Colonic mucosa (tissue), 4 donors: ENCODE results near the gene ANKRD13B. TPM values are rescaled to one million over a fixed set of nuclear protein-coding genes. Genes with fewer than 3 reads are reported as not detected.
A peak's percentile ranks its signal among the peaks of the same experiment; 100 is the strongest.

Experiments used
- DNase-seq: peaks from one replicate; pipeline ENCODE4 v3.0.0-alpha.2; 2020
- H3K27ac ChIP-seq: fragments of 200-600 bp; one replicate; pipeline ENCODE4 v1.8.0; 2021
- H3K27me3 ChIP-seq: fragments of 200-600 bp; one replicate; pipeline ENCODE4 v1.8.0; 2021
- H3K36me3 ChIP-seq: fragments of 200-600 bp; one replicate; pipeline ENCODE4 v1.8.0; 2021
- H3K4me1 ChIP-seq: fragments of 200-600 bp; one replicate; pipeline ENCODE4 v1.8.0; 2021; ENCODE audit warnings: mild to moderate bottlenecking
- H3K4me3 ChIP-seq: fragments of 200-600 bp; one replicate; pipeline ENCODE4 v1.8.0; 2021
- H3K9ac ChIP-seq, 2 donors: one replicate each; pipeline ENCODE4 v1.7.0; 2013; ENCODE audit warnings: control low read depth in 2 of 2, low read depth in 2 of 2, low read length in 2 of 2
- H3K9me3 ChIP-seq: fragments of 200-600 bp; one replicate; pipeline ENCODE4 v1.8.0; 2021
- intact Hi-C: fragments of 100-400 bp; cut with DNase I; formaldehyde crosslinking; loops from one replicate; pipeline ENCODE4 v1.14.1; 2022
- total RNA-seq, 2 donors: library from RNA; stranded (reverse); fragmentation: NEBNext Ultra II Directional in 1 of 2; extraction: Animal tissue kit (Norgen Biotek cat#: 25700) in 1 of 2; gene quantifications; one replicate each; pipeline ENCODE4 v1.2.1, GENCODE V29; 2021
- TF ChIP-seq, protein P1 (sequence below): fragments of 200-600 bp; IDR thresholded peaks from one replicate; pipeline ENCODE4 v1.8.0; 2022; ENCODE audit warnings: antibody characterized with exemption, mild to moderate bottlenecking
- donor health status: healthy.
- donor health status: DM: no; HTN: no; CAD: no.
- donor health status: DM: no; HTN: no; CAD: no.

Gene ANKRD13B
- total RNA-seq, 2 donors from 2014 or later: 3.1 to 10.2 TPM

DNA sequence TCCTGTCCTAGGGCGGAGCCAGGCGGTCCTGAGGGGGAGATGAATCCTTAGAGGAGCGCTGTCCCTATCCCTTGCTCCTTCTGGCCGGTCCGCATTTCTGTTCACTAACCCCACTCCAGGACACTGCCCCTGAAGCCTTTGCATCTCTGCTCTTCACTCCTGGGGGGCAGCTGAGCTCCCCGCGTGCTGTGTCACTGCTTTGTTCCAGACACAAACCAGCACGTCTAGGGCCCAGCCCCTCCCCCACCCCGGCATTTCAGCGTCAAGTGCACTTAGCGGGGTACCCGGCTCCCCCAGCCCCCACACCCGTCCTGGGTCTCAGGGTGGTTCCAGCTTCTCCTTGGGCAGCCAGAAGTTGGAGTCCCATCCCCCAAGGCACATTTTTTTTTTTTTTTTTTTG, 20.9 kb downstream of the ANKRD13B start:
- Histone ChIP-seq H3K27me3 (peaks cover 4% of the 10 kb centered on the region), H3K4me3 (peak overlapping the region; percentile 31)

DNA sequence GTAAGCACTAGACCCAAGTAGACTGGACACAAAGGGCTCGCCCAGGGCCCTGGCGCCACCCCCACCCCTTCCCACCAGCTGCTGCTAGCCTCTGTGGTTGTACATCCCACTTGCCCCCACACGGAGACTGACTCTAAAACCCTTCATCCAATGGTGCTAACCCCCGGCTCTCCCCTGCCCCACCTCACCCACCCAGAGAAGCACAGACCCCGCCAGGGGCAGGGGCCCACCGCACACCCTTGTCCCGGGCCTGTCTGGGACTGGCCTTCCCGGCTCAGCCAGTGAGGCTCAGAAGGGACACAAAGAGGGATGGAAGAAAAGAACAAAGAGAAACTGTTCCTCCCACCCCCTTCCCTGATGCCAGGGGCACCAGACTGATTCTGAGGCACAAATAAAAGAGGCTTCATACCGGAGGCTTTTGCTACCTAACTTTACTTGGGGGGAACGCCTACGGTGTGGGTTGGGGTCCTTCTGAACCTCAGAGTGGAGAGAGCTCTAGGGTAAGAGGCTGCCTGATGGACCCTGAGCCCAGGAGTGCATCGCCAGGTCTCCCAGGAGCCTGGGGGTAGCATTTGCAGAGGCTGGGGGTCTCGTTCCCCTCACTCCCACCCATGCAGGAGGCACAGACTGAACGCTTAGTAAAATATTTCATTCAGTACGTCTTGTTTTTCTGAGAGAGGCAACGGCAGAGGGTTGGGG, 21.6 kb downstream of the ANKRD13B start:
- H3K9me3 ChIP-seq: no peaks in the 10 kb centered on the region
- H3K27me3 ChIP-seq: peaks cover 4% of the 10 kb centered on the region
- intact Hi-C loops: loop anchor here (5.0 kb wide), 1 partner anchor 32 kb away; no protein-coding TSS in a partner anchor
- H3K9ac ChIP-seq: no peak overlapping the region
- H3K4me3 ChIP-seq: no peak overlapping the region
- H3K4me1 ChIP-seq: peaks cover 20% of the 10 kb centered on the region
- H3K36me3 ChIP-seq: no peaks in the 10 kb centered on the region
- TF ChIP-seq, protein P1, sequence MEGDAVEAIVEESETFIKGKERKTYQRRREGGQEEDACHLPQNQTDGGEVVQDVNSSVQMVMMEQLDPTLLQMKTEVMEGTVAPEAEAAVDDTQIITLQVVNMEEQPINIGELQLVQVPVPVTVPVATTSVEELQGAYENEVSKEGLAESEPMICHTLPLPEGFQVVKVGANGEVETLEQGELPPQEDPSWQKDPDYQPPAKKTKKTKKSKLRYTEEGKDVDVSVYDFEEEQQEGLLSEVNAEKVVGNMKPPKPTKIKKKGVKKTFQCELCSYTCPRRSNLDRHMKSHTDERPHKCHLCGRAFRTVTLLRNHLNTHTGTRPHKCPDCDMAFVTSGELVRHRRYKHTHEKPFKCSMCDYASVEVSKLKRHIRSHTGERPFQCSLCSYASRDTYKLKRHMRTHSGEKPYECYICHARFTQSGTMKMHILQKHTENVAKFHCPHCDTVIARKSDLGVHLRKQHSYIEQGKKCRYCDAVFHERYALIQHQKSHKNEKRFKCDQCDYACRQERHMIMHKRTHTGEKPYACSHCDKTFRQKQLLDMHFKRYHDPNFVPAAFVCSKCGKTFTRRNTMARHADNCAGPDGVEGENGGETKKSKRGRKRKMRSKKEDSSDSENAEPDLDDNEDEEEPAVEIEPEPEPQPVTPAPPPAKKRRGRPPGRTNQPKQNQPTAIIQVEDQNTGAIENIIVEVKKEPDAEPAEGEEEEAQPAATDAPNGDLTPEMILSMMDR: no peak
- H3K27ac ChIP-seq: no peak overlapping the region
- no peak for DNase-seq

More for the DNA sequence above, 20.9 kb downstream of the ANKRD13B start:
- Histone ChIP-seq H3K9ac (peak overlapping the region; percentile 26 to 37), H3K36me3 (no peaks in the 10 kb centered on the region), H3K27ac (no peak overlapping the region), H3K9me3 (no peaks in the 10 kb centered on the region), H3K4me1 (peaks cover 20% of the 10 kb centered on the region)
- intact Hi-C loops: no loop called here
- no peak for DNase-seq
- TF ChIP-seq, protein P1: no peak

DNA sequence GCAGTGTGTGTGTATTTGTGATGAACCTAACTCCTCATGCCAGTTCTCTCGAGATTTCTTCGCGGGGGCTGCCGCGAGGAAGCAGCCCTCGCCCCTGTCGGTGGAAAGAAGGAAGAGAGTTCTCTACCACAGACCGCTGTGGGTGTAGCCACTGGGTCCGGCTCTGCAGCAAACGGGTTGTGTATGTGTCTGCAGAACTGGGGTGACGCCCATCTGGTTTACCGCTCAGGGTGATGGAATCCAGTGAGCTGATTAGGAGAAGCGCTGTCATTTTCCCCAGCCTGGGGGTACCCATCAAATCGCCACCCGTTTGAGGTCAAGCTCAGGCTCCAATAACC, 22.1 kb downstream of the ANKRD13B start:
- peaks cover 20% of the 10 kb centered on the region for H3K4me1 ChIP-seq
- peak; percentile 56 for DNase-seq
- H3K9ac ChIP-seq: no peak overlapping the region
- peak overlapping the region; percentile 28 for H3K4me3 ChIP-seq
- intact Hi-C loops: loop anchor here (5.0 kb wide), 1 partner anchor 33 kb away; no protein-coding TSS in a partner anchor
- H3K9me3 ChIP-seq: no peaks in the 10 kb centered on the region
- H3K36me3 ChIP-seq: no peaks in the 10 kb centered on the region
- H3K27ac ChIP-seq: no peak overlapping the region
- TF ChIP-seq, protein P1: no peak
- peaks cover 4% of the 10 kb centered on the region for H3K27me3 ChIP-seq

DNA sequence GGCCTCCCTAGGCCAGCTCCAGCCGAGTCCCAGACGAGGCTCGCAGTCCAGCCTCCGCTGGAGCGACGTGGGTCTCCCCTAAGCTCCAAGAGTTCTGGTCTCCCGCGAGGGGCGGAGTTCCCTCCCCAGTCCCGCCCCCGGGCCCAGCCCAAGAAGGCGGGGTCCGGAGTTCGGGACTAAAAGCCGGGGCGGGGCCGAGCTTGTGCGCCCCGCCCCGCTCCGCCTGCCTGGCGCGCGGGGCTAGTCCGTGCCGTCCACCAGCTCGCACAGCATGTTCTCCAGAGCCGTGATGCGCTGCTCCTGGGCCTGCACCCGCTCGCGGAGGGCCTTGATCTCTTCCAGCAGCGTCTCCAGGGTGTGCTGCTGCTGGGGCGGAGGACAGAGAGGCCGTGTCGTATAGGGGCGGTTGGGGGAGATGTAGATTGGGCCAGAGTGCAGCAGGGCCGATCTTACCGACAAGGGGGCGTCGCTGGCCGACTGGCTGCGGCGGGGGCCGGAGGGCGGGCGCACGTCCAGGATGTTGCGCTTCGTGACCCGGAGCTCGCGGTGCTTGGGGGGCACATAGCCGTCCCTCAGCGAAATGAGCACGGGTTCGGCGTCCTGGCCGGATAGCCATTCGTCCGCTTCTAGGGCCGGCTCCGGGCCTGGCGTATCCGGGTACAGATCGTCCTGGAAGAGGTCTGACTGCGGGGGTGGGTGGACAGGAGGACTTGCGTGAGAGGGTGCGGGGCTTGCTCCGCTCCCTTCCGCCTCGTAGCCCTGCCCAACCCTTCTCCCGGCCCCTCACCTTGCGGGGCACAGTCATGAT, 22.8 kb downstream of the ANKRD13B start:
- DNase-seq: peak; percentile 88
- H3K9me3 ChIP-seq: no peaks in the 10 kb centered on the region
- no peak overlapping the region for H3K27ac ChIP-seq
- H3K4me1 ChIP-seq: peaks cover 20% of the 10 kb centered on the region
- H3K9ac ChIP-seq: peak overlapping the region; percentile 19 to 56
- H3K36me3 ChIP-seq: no peaks in the 10 kb centered on the region
- intact Hi-C loops: loop anchor here (5.0 kb wide), 1 partner anchor 33 kb away; no protein-coding TSS in a partner anchor
- peak overlapping the region; percentile 28 for H3K4me3 ChIP-seq
- peaks cover 4% of the 10 kb centered on the region for H3K27me3 ChIP-seq
- TF ChIP-seq, protein P1: no peak

DNA sequence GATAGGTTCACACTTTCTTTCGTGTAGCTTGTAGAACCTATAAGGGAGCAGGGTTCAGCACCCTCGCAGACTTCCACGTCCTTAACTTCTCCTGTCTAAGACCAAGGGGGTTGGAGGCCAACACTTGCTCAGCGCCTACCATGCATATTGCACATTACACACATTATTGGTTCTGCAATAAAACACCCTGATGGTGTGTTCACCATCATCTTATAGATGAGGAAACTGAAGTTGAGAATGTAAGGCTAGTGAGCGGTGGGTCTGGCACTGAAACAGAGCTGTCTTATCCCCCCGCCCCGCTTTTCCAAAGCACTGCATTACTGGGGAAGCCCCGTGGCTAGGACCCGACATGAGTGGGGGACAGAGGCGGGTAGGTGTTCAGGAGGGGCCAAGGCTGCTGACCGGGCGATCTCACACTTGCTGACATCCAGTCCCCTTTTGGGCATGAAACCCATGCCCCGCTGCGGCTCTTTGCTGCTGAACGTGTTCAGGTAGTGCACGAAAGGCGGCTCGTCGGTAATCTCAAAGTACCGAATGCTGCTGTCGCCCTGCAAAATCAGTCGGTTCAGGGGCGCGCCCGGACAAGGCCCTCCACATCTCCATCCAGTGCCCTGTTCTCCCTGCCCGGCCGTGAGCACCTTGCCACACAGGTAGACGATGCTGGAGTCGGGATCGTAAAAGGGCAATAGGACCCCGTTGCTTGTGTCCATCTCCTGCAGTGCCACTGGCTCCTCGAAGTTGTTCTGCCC, 23.5 kb downstream of the ANKRD13B start:
- peak overlapping the region in 1 of 2 donors; percentile 27 for H3K9ac ChIP-seq
- H3K36me3 ChIP-seq: no peaks in the 10 kb centered on the region
- intact Hi-C loops: loop anchor here (5.0 kb wide), 1 partner anchor 34 kb away; no protein-coding TSS in a partner anchor
- no peak overlapping the region for H3K27ac ChIP-seq
- peaks cover 20% of the 10 kb centered on the region for H3K4me1 ChIP-seq
- no peak for DNase-seq
- H3K27me3 ChIP-seq: peaks cover 4% of the 10 kb centered on the region
- TF ChIP-seq, protein P1: no peak
- no peaks in the 10 kb centered on the region for H3K9me3 ChIP-seq
- peak overlapping the region; percentile 33 for H3K4me3 ChIP-seq
